Stomach (tissue), 4 donors: ENCODE data around the gene PTPRM.

ENCODE experiments used
- EP300 ChIP-seq: sonication (generic); formaldehyde crosslinking; IDR thresholded peaks from one replicate; pipeline ENCODE4 v1.6.1; 2017; ENCODE audit warnings: antibody characterized with exemption
- POLR2A ChIP-seq, 4 donors: fragments of 450-650 bp; IDR thresholded peaks; one replicate each; pipeline ENCODE4 v1.6.1; 2016; ENCODE audit warnings: antibody characterized with exemption in 4 of 4, control low read depth in 2 of 4, mild to moderate bottlenecking in 1 of 4, moderate library complexity in 1 of 4
- POLR2AphosphoS5 ChIP-seq, 3 donors: sonication (generic); formaldehyde crosslinking; IDR thresholded peaks; one replicate each; pipeline ENCODE4 v1.6.1; 2016; ENCODE audit warnings: antibody characterized with exemption in 3 of 3
- TF ChIP-seq, protein P1 (sequence below), 7 experiments: fragments of 450-650 bp in 4 of 7; fragments of 200-600 bp in 3 of 7; sonication (generic) in 3 of 7; IDR thresholded peaks; one replicate each; pipeline ENCODE4 v1.5.1; 2016 to 2019; ENCODE audit warnings: antibody characterized with exemption in 7 of 7, control low read depth in 2 of 7, mild to moderate bottlenecking in 1 of 7

DNA sequence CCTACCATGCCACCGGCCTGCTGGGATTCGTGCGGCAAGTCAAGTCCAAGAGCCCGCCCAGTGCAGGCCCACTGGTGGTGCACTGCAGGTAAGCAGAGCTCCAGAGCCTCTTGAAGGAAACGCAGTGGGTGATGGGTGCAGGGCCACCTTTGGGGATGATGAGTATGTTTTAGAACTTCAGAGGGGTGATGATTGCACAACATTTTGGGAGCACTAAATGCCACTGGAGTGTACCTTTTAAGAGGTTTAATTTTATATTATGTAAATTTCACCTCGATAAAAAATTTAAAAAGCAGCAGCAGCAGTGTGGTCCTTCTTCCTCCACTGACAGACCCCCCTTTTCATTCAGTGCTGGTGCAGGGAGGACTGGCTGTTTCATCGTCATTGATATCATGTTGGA, 809.0 kb downstream of the PTPRM start:
- TF ChIP-seq POLR2A (IDR thresholded peaks at IDR 0.05) = no peak
- TF ChIP-seq, protein P1, sequence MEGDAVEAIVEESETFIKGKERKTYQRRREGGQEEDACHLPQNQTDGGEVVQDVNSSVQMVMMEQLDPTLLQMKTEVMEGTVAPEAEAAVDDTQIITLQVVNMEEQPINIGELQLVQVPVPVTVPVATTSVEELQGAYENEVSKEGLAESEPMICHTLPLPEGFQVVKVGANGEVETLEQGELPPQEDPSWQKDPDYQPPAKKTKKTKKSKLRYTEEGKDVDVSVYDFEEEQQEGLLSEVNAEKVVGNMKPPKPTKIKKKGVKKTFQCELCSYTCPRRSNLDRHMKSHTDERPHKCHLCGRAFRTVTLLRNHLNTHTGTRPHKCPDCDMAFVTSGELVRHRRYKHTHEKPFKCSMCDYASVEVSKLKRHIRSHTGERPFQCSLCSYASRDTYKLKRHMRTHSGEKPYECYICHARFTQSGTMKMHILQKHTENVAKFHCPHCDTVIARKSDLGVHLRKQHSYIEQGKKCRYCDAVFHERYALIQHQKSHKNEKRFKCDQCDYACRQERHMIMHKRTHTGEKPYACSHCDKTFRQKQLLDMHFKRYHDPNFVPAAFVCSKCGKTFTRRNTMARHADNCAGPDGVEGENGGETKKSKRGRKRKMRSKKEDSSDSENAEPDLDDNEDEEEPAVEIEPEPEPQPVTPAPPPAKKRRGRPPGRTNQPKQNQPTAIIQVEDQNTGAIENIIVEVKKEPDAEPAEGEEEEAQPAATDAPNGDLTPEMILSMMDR (IDR thresholded peaks at IDR 0.05) = no peak
- no peak for TF ChIP-seq EP300
- no peak for TF ChIP-seq POLR2AphosphoS5 (IDR thresholded peaks at IDR 0.05)
